ENCODE measurements around the gene KRT76.

GRCh38 chr12:52812749-52813148, 35.6 kb upstream of the KRT76 start:
- TF ChIP-seq CTCF (IDR thresholded peaks at IDR 0.05; ENCODE audit: insufficient read depth, low read length), result no peak
- TF ChIP-seq POLR2AphosphoS5 (IDR thresholded peaks at IDR 0.05; ENCODE audit: low read depth), result no peak

Measured in HL-60 (cell line).